ENCODE measurements around the gene STX3.

DNA sequence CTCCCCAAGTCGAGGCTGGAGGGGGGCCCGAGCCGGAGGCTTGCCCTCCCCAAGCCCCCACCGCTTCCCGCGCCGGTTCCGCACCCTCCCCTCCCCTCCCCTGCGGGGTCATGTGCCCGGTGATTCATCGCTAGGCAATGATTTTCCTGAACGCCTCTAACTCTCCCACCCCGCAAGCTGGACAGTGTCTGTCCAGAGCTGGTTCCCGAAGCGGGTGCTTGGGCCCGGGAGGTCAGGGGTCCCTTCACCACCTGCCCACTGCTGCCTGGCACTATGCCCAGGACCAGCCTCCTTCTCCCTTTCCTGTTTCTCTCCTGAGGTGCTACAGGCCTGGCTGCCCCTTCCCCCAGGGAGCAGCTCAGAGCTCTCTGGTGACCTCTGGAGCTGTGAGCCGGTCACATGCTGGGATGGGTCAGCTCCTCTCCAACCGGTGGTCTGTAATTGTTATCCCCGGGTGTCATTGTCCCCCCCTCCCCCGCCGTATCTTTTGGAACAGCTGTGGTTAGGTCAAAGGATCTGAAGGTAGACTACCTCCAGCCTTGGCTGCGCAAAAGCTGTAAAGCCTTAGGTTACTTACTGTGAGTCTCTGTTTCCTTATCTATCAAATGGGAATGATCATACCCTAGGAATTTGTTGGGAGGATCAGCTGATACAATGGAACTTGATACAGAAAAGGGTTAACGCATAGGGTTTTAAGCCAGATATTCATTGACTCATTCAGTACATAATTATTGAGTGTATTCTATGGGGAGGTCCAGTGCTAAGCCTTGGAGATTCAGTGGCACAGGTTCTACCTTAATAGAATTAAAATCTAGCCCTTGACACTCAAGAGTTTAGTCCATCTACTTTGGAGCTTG is 753 bp downstream of the STX3 start:
- TF ChIP-seq POLR2AphosphoS5 (IDR thresholded peaks at IDR 0.05; ENCODE audit: borderline replicate concordance, low read depth, low read length) (no peak), EZH2 (IDR thresholded peaks at IDR 0.05) (no peak)

Measured in SK-N-MC (cell line).